GM10248 (cell line): Measurements from ENCODE around the gene ELOVL2.

Experiments
- CTCF ChIA-PET: fragments of 300-600 bp; sonication (Branson Sonifier 250); formaldehyde crosslinking; extraction: SDS; loops from one replicate; lab custom pipeline; 2021; ENCODE audit warnings: antibody characterized with exemption; lab: Yijun Ruan, JAX
- POLR2A ChIA-PET: fragments of 350-650 bp; sonication (Branson Sonifier 250); formaldehyde crosslinking; extraction: SDS; loops from one replicate; lab custom pipeline; 2020; ENCODE audit warnings: antibody characterized with exemption; lab: Yijun Ruan, JAX
- DNase-seq: peaks from one replicate; pipeline ENCODE4 v3.0.0; 2012; ENCODE audit errors: extremely low spot score
- TF ChIP-seq, protein P1 (sequence below): IDR thresholded peaks from 2 replicates; pipeline ENCODE4 v1.5.1; 2012; ENCODE audit warnings: mild to moderate bottlenecking, low read depth; ENCODE audit errors: extremely low read depth, missing control alignments, control extremely low read depth

Gene ELOVL2

GRCh38 chr6:11050731-11051130, 6.6 kb upstream of the ELOVL2 start:
- POLR2A ChIA-PET: no interaction called here
- DNase-seq: no peak
- CTCF ChIA-PET: no interaction called here

GRCh38 chr6:11044712-11045167, 635 bp upstream of the ELOVL2 start:
- TF ChIP-seq, protein P1, sequence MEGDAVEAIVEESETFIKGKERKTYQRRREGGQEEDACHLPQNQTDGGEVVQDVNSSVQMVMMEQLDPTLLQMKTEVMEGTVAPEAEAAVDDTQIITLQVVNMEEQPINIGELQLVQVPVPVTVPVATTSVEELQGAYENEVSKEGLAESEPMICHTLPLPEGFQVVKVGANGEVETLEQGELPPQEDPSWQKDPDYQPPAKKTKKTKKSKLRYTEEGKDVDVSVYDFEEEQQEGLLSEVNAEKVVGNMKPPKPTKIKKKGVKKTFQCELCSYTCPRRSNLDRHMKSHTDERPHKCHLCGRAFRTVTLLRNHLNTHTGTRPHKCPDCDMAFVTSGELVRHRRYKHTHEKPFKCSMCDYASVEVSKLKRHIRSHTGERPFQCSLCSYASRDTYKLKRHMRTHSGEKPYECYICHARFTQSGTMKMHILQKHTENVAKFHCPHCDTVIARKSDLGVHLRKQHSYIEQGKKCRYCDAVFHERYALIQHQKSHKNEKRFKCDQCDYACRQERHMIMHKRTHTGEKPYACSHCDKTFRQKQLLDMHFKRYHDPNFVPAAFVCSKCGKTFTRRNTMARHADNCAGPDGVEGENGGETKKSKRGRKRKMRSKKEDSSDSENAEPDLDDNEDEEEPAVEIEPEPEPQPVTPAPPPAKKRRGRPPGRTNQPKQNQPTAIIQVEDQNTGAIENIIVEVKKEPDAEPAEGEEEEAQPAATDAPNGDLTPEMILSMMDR: no peak
- ChIA-PET CTCF (no interaction called here), POLR2A (no interaction called here)
- DNase-seq: no peak

More at GRCh38 chr6:11050731-11051130, 6.6 kb upstream of the ELOVL2 start:
- TF ChIP-seq, protein P1: no peak

- TF ChIP-seq, protein P1: no peak
- POLR2A ChIA-PET: no interaction called here
- CTCF ChIA-PET: interaction anchor here (0.7 to 1.6 kb wide), 4 partner anchors 10 to 24 kb away, joined by 3 to 5 read pairs (median 4); no protein-coding TSS in a partner anchor
- DNase-seq: peak; percentile 26
These were observed 636 bp downstream of the ELOVL2 start for GRCh38 chr6:11043378-11043960.

GRCh38 chr6:11042750-11043377, 1.2 kb downstream of the ELOVL2 start:
- TF ChIP-seq, protein P1: no peak
- CTCF ChIA-PET: interaction anchor here (0.7 to 1.6 kb wide), 4 partner anchors 10 to 24 kb away, joined by 3 to 5 read pairs (median 4); no protein-coding TSS in a partner anchor
- POLR2A ChIA-PET: no interaction called here
- DNase-seq: no peak

DNA sequence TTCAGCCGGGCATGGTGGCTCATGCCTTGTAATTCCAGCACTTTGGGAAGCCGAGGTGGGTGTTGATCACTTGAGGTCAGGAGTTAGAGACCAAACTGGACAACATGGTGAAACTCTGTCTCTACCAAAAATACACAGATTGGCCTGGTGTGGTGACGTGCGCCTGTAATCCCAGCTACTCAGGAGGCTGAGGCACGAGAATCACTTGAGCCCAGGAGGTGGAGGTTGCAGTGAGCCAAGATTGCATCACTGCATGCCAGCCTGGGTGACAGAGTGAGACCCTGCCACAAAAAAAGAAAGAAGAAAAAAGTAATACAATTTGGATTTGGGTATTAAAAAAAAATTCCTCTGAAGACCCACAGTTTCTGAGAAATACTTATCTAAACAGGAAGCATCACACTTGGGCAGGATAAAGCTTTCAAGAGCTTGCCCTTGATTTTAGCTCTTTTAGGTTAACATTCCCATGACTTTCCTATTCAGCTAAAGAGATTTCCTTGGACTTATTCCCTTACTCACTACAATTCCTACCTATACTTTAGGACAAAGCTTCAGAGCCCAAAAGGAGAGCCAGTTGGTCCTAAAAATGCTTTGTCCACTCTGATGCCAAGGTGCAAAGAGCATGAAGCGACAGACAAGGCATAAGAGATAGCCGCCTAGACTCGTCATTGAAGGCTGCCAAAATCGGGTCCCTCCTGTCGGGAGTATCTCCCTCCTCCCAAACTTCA, 1.9 kb downstream of the ELOVL2 start:
- ChIA-PET CTCF (interaction anchor here (1.1 to 1.6 kb wide), 3 partner anchors 9 to 12 kb away, joined by 3 to 5 read pairs (median 4); no protein-coding TSS in a partner anchor), POLR2A (no interaction called here)
- TF ChIP-seq, protein P1: no peak
- DNase-seq: no peak

- ChIA-PET POLR2A (no interaction called here), CTCF (interaction anchor here (1.2 to 1.5 kb wide), 4 partner anchors 12 to 562 kb away, joined by 4 to 5 read pairs (median 4); no protein-coding TSS in a partner anchor)
- TF ChIP-seq, protein P1: no peak
- no peak for DNase-seq
These were observed 4.0 kb downstream of the ELOVL2 start for GRCh38 chr6:11040134-11040533.
